Fibroblast of lung (primary cell): ENCODE measurements around the gene NAIF1. TPM values are rescaled to one million over a fixed set of nuclear protein-coding genes. Genes with fewer than 3 reads are reported as not detected.

Experiments used
- DNase-seq, 2 donors: peaks; one replicate each; pipeline versions ENCODE4 v3.0.0 to v3.0.0-alpha.2; 2010; ENCODE audit warnings: low read depth in 2 of 2
- H2AFZ ChIP-seq: 2 replicates; pipeline ENCODE4 v1.5.1; 2012; ENCODE audit warnings: low read length, control low read depth, inconsistent platforms
- H3K27ac ChIP-seq: 2 replicates; pipeline ENCODE4 v1.5.1; 2011; ENCODE audit warnings: low read length, control low read depth; ENCODE audit not compliant: insufficient read depth
- H3K27me3 ChIP-seq: 2 replicates; pipeline ENCODE4 v1.5.1; 2011; ENCODE audit warnings: mild to moderate bottlenecking, low read length; ENCODE audit not compliant: control insufficient read depth, insufficient read depth
- H3K36me3 ChIP-seq: 2 replicates; pipeline ENCODE4 v1.5.1; 2011; ENCODE audit warnings: low read length; ENCODE audit not compliant: control insufficient read depth, insufficient read depth
- H3K4me1 ChIP-seq: 2 replicates; pipeline ENCODE4 v1.5.1; 2011; ENCODE audit warnings: low read length; ENCODE audit not compliant: control insufficient read depth, insufficient read depth; ENCODE audit errors: extremely low read depth
- H3K4me2 ChIP-seq: 2 replicates; pipeline ENCODE4 v1.5.1; 2011; ENCODE audit warnings: low read length, control low read depth; ENCODE audit not compliant: insufficient read depth; ENCODE audit errors: extremely low read depth
- H3K4me3 ChIP-seq, 4 experiments: fragments of 200-600 bp in 1 of 4; sonication (generic) in 1 of 4; replicated peaks in 1 of 4; 2 replicates each; pipeline ENCODE4 v1.5.1; 2011 to 2016; ENCODE audit warnings: low read length in 4 of 4, low read depth in 3 of 4, mild to moderate bottlenecking in 3 of 4, control low read depth in 2 of 4, inconsistent platforms in 1 of 4, mixed read lengths in 1 of 4; ENCODE audit not compliant: insufficient read depth in 1 of 4; ENCODE audit errors: control extremely low read depth in 1 of 4
- H3K79me2 ChIP-seq: 2 replicates; pipeline ENCODE4 v1.5.1; 2012; ENCODE audit warnings: mild to moderate bottlenecking, low read length, inconsistent platforms; ENCODE audit not compliant: control insufficient read depth, insufficient read depth
- H3K9ac ChIP-seq: 2 replicates; pipeline ENCODE4 v1.5.1; 2011; ENCODE audit warnings: mild to moderate bottlenecking, low read length, control low read depth; ENCODE audit not compliant: insufficient read depth
- H3K9me3 ChIP-seq: 2 replicates; pipeline ENCODE4 v1.5.1; 2012; ENCODE audit warnings: low read depth, low read length; ENCODE audit not compliant: control insufficient read depth, insufficient read depth
- H4K20me1 ChIP-seq: 2 replicates; pipeline ENCODE4 v1.5.1; 2011; ENCODE audit warnings: low read length; ENCODE audit not compliant: control insufficient read depth, insufficient read depth; ENCODE audit errors: extremely low read depth
- EZH2 ChIP-seq: IDR thresholded peaks from 2 replicates; pipeline ENCODE4 v1.5.1; 2012; ENCODE audit warnings: low read length, control low read depth, mild to moderate bottlenecking; ENCODE audit errors: missing control alignments
- polyA plus RNA-seq, 2 donors: library from polyadenylated mRNA; depleted of rRNA in 1 of 2; stranded (reverse) in 1 of 2; unstranded in 1 of 2; fragments of >200 nt; gene quantifications; 2 replicates each; pipeline ENCODE4 v1.2.1, GENCODE V29; 2011 to 2012; ENCODE audit warnings: missing spikeins in 1 of 2
- total RNA-seq: library from RNA; depleted of rRNA; stranded (reverse); fragments of >200 nt; gene quantifications from 2 replicates; pipeline ENCODE4 v1.2.1, GENCODE V29; 2014
- TF ChIP-seq, protein P1 (sequence below), 2 donors: IDR thresholded peaks in 1 of 2; conservative IDR thresholded peaks in 1 of 2; 1 replicate in 1 of 2; 2 replicates in 1 of 2; pipeline ENCODE4 v1.5.1; 2011 to 2012; ENCODE audit warnings: low read length in 2 of 2, control low read depth in 1 of 2, inconsistent platforms in 1 of 2, low read depth in 1 of 2, mild to moderate bottlenecking in 1 of 2

The NAIF1 gene
- total and polyA plus RNA-seq, 2 donors (not counting 1 experiment from before 2014, with no cell fraction given): 5.5 to 13.2 TPM

DNA sequence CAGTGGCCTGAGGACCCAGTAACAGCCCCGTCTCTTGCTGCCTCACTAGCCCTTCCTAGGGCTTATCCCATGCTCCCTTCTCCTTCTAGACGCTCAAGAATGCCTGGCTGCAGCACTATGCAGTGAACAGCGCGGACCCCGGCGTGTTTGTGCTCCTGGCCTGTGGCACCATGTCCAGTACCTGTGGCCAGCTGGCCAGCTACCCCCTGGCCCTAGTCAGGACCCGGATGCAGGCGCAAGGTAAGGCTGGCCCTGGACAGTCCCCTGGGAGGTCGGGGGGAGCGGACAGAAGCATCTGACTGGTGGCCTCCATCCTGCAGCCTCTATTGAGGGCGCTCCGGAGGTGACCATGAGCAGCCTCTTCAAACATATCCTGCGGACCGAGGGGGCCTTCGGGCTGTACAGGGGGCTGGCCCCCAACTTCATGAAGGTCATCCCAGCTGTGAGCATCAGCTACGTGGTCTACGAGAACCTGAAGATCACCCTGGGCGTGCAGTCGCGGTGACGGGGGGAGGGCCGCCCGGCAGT is 39.9 kb upstream of the NAIF1 start:
- Histone ChIP-seq H3K36me3 (peaks cover 48% of the 10 kb centered on the region), H3K9me3 (no peaks in the 10 kb centered on the region), H3K79me2 (peaks cover 9% of the 10 kb centered on the region), H2AFZ (no peak overlapping the region), H3K27me3 (no peaks in the 10 kb centered on the region), H3K4me3 (no peak overlapping the region), H3K4me2 (no peak overlapping the region), H3K27ac (no peak overlapping the region), H3K9ac (no peak overlapping the region), H4K20me1 (no peaks in the 10 kb centered on the region), H3K4me1 (no peaks in the 10 kb centered on the region)
- DNase-seq: no peak
- TF ChIP-seq, protein P1, sequence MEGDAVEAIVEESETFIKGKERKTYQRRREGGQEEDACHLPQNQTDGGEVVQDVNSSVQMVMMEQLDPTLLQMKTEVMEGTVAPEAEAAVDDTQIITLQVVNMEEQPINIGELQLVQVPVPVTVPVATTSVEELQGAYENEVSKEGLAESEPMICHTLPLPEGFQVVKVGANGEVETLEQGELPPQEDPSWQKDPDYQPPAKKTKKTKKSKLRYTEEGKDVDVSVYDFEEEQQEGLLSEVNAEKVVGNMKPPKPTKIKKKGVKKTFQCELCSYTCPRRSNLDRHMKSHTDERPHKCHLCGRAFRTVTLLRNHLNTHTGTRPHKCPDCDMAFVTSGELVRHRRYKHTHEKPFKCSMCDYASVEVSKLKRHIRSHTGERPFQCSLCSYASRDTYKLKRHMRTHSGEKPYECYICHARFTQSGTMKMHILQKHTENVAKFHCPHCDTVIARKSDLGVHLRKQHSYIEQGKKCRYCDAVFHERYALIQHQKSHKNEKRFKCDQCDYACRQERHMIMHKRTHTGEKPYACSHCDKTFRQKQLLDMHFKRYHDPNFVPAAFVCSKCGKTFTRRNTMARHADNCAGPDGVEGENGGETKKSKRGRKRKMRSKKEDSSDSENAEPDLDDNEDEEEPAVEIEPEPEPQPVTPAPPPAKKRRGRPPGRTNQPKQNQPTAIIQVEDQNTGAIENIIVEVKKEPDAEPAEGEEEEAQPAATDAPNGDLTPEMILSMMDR (conservative IDR thresholded peaks at IDR 0.05 in 1 of 2, IDR thresholded peaks at IDR 0.05 in 1 of 2; ENCODE audit: low read depth in 1 of 2, low read length in 2 of 2): no peak
- TF ChIP-seq EZH2: no peak

DNA sequence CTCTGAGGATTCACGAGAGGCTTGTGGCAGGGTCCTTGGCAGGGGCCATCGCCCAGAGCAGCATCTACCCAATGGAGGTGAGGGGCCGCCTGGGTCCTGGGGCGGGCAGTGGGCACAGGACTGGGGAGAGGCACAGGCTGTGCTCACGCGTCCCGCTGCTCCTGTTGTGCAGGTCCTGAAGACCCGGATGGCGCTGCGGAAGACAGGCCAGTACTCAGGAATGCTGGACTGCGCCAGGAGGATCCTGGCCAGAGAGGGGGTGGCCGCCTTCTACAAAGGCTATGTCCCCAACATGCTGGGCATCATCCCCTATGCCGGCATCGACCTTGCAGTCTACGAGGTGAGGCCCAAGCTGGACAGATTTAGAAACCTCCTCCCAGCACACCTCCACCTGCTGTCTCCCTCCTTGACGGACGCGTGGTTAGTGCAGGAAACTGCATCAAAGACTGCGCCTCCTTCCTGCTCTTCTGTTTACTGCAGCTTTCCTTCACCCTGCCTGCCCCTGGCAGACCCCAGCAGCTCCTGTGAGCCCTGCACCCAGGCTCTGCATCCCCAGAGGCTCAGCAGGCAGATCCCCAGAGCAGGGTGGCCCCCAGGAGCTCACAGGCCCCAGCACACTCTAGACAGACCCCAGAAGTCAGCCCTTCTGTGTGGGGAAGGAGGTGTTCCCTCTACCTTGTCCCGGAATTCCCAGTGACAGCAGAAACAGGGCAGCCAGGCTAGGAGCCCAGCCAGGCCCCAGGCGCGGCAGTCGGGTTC is 39.2 kb upstream of the NAIF1 start:
- Histone ChIP-seq H3K27me3 (no peaks in the 10 kb centered on the region), H3K4me3 (no peak overlapping the region), H3K36me3 (peaks cover 54% of the 10 kb centered on the region), H3K9ac (no peak overlapping the region), H3K4me2 (no peak overlapping the region), H2AFZ (no peak overlapping the region), H4K20me1 (no peaks in the 10 kb centered on the region), H3K4me1 (no peaks in the 10 kb centered on the region), H3K79me2 (peaks cover 14% of the 10 kb centered on the region), H3K9me3 (no peaks in the 10 kb centered on the region), H3K27ac (no peak overlapping the region)
- TF ChIP-seq, protein P1 (conservative IDR thresholded peaks at IDR 0.05 in 1 of 2, IDR thresholded peaks at IDR 0.05 in 1 of 2; ENCODE audit: low read depth in 1 of 2, low read length in 2 of 2): no peak
- TF ChIP-seq EZH2: no peak
- no peak for DNase-seq

DNA sequence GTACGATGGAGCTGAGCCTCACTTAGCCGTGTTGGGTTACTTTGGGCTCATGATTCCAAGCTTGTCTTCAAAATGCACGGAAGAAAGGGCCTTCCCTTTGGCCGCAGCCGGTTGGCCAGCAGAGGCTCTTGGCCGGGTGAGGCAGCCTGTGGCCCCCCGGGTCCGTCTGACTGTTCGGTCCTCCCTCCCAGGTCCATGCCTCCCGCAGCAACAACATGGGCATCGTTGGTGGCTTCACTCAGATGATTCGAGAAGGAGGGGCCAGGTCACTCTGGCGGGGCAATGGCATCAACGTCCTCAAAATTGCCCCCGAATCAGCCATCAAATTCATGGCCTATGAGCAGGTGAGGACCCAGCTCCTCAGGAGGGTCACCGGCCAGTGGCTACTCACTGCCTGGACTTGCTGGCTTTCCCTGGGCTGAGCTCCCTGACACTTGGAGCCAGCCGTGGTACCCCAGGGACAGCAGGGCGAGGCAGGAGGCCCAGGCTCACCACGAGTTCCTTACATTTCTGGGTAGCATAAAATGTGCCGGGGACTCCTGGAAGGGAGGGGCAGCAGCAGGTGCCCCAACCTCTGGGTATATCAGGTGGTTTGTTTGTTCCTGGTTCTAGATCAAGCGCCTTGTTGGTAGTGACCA is 38.5 kb upstream of the NAIF1 start:
- Histone ChIP-seq H3K36me3 (peaks cover 61% of the 10 kb centered on the region), H3K79me2 (peaks cover 21% of the 10 kb centered on the region), H3K27me3 (no peaks in the 10 kb centered on the region), H2AFZ (no peak overlapping the region), H3K9me3 (no peaks in the 10 kb centered on the region), H3K4me3 (no peak overlapping the region), H3K27ac (no peak overlapping the region), H3K4me1 (peaks cover 5% of the 10 kb centered on the region), H3K9ac (no peak overlapping the region), H3K4me2 (no peak overlapping the region), H4K20me1 (no peaks in the 10 kb centered on the region)
- DNase-seq: no peak
- TF ChIP-seq, protein P1 (conservative IDR thresholded peaks at IDR 0.05 in 1 of 2, IDR thresholded peaks at IDR 0.05 in 1 of 2; ENCODE audit: low read depth in 1 of 2, low read length in 2 of 2): no peak
- no peak for TF ChIP-seq EZH2
